Cardiac muscle cell (in vitro differentiated cells and primary cell): Measurements from ENCODE around the gene CRYBG1. TPM values are rescaled to one million over a fixed set of nuclear protein-coding genes. Genes with fewer than 3 reads are reported as not detected.

Experiments used
- DNase-seq, 2 donors: peaks; one replicate each; pipeline versions ENCODE4 v3.0.0 to v3.0.0-alpha.2; 2010 to 2017; ENCODE audit warnings: low read depth in 1 of 2, low spot score in 1 of 2
- H3K27ac ChIP-seq: fragments of 200-600 bp; sonication (generic); 2 replicates; pipeline ENCODE4 v1.5.1; 2016
- H3K27me3 ChIP-seq: fragments of 200-600 bp; sonication (generic); 2 replicates; pipeline ENCODE4 v1.6.0; 2016; ENCODE audit warnings: control low read depth
- H3K36me3 ChIP-seq: fragments of 200-600 bp; sonication (generic); 2 replicates; pipeline ENCODE4 v1.5.1; 2016; ENCODE audit warnings: control low read depth
- H3K4me1 ChIP-seq: fragments of 200-600 bp; sonication (generic); 2 replicates; pipeline ENCODE4 v1.8.1; 2017; ENCODE audit warnings: low read depth, mild to moderate bottlenecking, mixed run types
- H3K4me3 ChIP-seq: fragments of 200-600 bp; sonication (generic); 2 replicates; pipeline ENCODE4 v1.5.1; 2016; ENCODE audit warnings: mild to moderate bottlenecking
- H3K9me3 ChIP-seq: fragments of 200-600 bp; sonication (generic); 2 replicates; pipeline ENCODE4 v1.5.1; 2017; ENCODE audit warnings: low read depth, mild to moderate bottlenecking, control low read depth
- CTCF ChIP-seq: IDR thresholded peaks from 2 replicates; pipeline ENCODE4 v1.5.1; 2012; ENCODE audit warnings: low read depth, mild to moderate bottlenecking, low read length
- polyA plus RNA-seq: library from polyadenylated mRNA; unstranded; fragments of >200 nt; fragmentation: Nextera tagmentation; extraction: Ambion mirVana; gene quantifications from 2 replicates; pipeline ENCODE4 v1.2.1, GENCODE V29; 2016
- total RNA-seq: library from RNA; depleted of rRNA; stranded (reverse); fragments of >200 nt; gene quantifications from 2 replicates; pipeline ENCODE4 v1.2.3, GENCODE V29; 2016

The CRYBG1 gene
- total and polyA plus RNA-seq, 2 experiments from 2014 or later = 0.22 TPM; not detected in 1

- Histone ChIP-seq H3K4me1 (peaks cover 13% of the 10 kb centered on the region), H3K27me3 (no peaks in the 10 kb centered on the region), H3K27ac (no peak overlapping the region), H3K9me3 (no peaks in the 10 kb centered on the region), H3K4me3 (no peak overlapping the region), H3K36me3 (no peaks in the 10 kb centered on the region)
- DNase-seq = peak in 1 of 2 donors; percentile 16
- TF ChIP-seq CTCF = no peak
Observed at GRCh38 chr6:106611030-106611429, 250.5 kb downstream of the CRYBG1 start.

- peaks cover 13% of the 10 kb centered on the region for H3K4me1 ChIP-seq
Observed at GRCh38 chr6:106612671-106613416, 252.3 kb downstream of the CRYBG1 start.

GRCh38 chr6:106613590-106613989, 253.1 kb downstream of the CRYBG1 start:
- peaks cover 13% of the 10 kb centered on the region for H3K4me1 ChIP-seq
- H3K9me3 ChIP-seq = no peaks in the 10 kb centered on the region
- no peak for DNase-seq
- TF ChIP-seq CTCF = no peak
- H3K27ac ChIP-seq = no peak overlapping the region
- H3K36me3 ChIP-seq = no peaks in the 10 kb centered on the region
- H3K27me3 ChIP-seq = no peaks in the 10 kb centered on the region
- H3K4me3 ChIP-seq = no peak overlapping the region

More at GRCh38 chr6:106612671-106613416, 252.3 kb downstream of the CRYBG1 start:
- Histone ChIP-seq H3K9me3 (no peaks in the 10 kb centered on the region), H3K4me3 (no peak overlapping the region), H3K36me3 (no peaks in the 10 kb centered on the region), H3K27me3 (no peaks in the 10 kb centered on the region), H3K27ac (no peak overlapping the region)
- no peak for TF ChIP-seq CTCF
- DNase-seq = no peak

- Histone ChIP-seq H3K4me3 (no peak overlapping the region), H3K4me1 (peaks cover 13% of the 10 kb centered on the region), H3K36me3 (no peaks in the 10 kb centered on the region), H3K27ac (no peak overlapping the region), H3K27me3 (no peaks in the 10 kb centered on the region), H3K9me3 (no peaks in the 10 kb centered on the region)
- no peak for TF ChIP-seq CTCF
- DNase-seq = no peak
Observed at GRCh38 chr6:106614166-106614565, 253.6 kb downstream of the CRYBG1 start.

GRCh38 chr6:106614592-106615257, 254.2 kb downstream of the CRYBG1 start:
- Histone ChIP-seq H3K9me3 (no peaks in the 10 kb centered on the region), H3K27ac (no peak overlapping the region), H3K4me3 (no peak overlapping the region), H3K27me3 (no peaks in the 10 kb centered on the region), H3K36me3 (no peaks in the 10 kb centered on the region), H3K4me1 (peaks cover 13% of the 10 kb centered on the region)
- no peak for DNase-seq
- TF ChIP-seq CTCF = no peak
